Lower leg skin (tissue), 4 donors: ENCODE data around the gene CEP55. TPM values are rescaled to one million over a fixed set of nuclear protein-coding genes. Genes with fewer than 3 reads are reported as not detected.

ENCODE experiments used
- DNase-seq, 2 donors: peaks; one replicate each; pipeline ENCODE4 v3.0.0-alpha.2; 2019; ENCODE audit warnings: low spot score in 2 of 2
- H3K4me3 ChIP-seq: fragments of 200-600 bp; sonication (generic); 2 replicates; pipeline ENCODE4 v1.5.1; 2017; ENCODE audit warnings: mild to moderate bottlenecking, low read depth; ENCODE audit not compliant: poor library complexity, severe bottlenecking
- POLR2A ChIP-seq, 2 donors: fragments of 450-650 bp; IDR thresholded peaks; one replicate each; pipeline ENCODE4 v1.6.1; 2016 to 2017; ENCODE audit warnings: antibody characterized with exemption in 2 of 2, mild to moderate bottlenecking in 1 of 2, moderate library complexity in 1 of 2
- WGBS, 2 donors: methylation state at CpG; one replicate each; pipeline ENCODE4 v1.1.5; 2018; 5-methylcytosine and 5-hydroxymethylcytosine counted together
- intact Hi-C: fragments of 100-400 bp; cut with DNase I; formaldehyde crosslinking; loops from one replicate; pipeline ENCODE4 v1.15.0; 2023; ENCODE audit warnings: low total_unique reads
- total RNA-seq, 4 donors: library from RNA; depleted of rRNA; stranded (reverse); fragments of >200 nt; gene quantifications; one replicate each; pipeline ENCODE4 v1.1.0, GENCODE V29; 2016
- TF ChIP-seq, protein P1 (sequence below), 3 donors: fragments of 450-650 bp; IDR thresholded peaks; one replicate each; pipeline ENCODE4 v1.5.1; 2016; ENCODE audit warnings: antibody characterized with exemption in 3 of 3, mild to moderate bottlenecking in 3 of 3, moderate library complexity in 2 of 3

Gene CEP55
- total RNA-seq, 4 donors from 2014 or later, result 0.29 to 3.3 (median 1.7) TPM

- intact Hi-C loops, result no loop called here
- WGBS, 2 donors, result 80% methylated on average over 3 of the region's 3 CpGs
- DNase-seq, result no peak
- TF ChIP-seq, protein P1, sequence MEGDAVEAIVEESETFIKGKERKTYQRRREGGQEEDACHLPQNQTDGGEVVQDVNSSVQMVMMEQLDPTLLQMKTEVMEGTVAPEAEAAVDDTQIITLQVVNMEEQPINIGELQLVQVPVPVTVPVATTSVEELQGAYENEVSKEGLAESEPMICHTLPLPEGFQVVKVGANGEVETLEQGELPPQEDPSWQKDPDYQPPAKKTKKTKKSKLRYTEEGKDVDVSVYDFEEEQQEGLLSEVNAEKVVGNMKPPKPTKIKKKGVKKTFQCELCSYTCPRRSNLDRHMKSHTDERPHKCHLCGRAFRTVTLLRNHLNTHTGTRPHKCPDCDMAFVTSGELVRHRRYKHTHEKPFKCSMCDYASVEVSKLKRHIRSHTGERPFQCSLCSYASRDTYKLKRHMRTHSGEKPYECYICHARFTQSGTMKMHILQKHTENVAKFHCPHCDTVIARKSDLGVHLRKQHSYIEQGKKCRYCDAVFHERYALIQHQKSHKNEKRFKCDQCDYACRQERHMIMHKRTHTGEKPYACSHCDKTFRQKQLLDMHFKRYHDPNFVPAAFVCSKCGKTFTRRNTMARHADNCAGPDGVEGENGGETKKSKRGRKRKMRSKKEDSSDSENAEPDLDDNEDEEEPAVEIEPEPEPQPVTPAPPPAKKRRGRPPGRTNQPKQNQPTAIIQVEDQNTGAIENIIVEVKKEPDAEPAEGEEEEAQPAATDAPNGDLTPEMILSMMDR (IDR thresholded peaks at IDR 0.05), result no peak
- TF ChIP-seq POLR2A (IDR thresholded peaks at IDR 0.05), result no peak
- H3K4me3 ChIP-seq, result no peak overlapping the region
Observed at GRCh38 chr10:93577565-93577964, 81.2 kb downstream of the CEP55 start.

Other genes starting within 250 kb of the CEP55 start
- 100 to 1,000 TPM in 1 of 4 donors, 10 to 100 TPM in 3; 65.5 to 129 (median 90.3) TPM for gene MYOF, start 14.3 kb upstream of the CEP55 start, total RNA-seq
- 1 to 10 TPM in 1 of 4 donors, under 1 TPM in 3; 0.34 to 6.1 (median 0.81) TPM for gene FFAR4, start 70.1 kb downstream of the CEP55 start, total RNA-seq
- gene RBP4, start 104.6 kb downstream of the CEP55 start, total RNA-seq, result 10 to 100 TPM in 2 of 4 donors, 1 to 10 TPM in 2; 1.7 to 17.5 (median 11.5) TPM
- not detected for gene PDE6C, start 115.9 kb downstream of the CEP55 start, total RNA-seq
- gene FRA10AC1, start 206.0 kb downstream of the CEP55 start, total RNA-seq, result 10 to 100 TPM in 2 of 4 donors, 1 to 10 TPM in 2; 6.8 to 25.0 (median 11.5) TPM